ENCODE measurements around the gene RAB7B. TPM values are rescaled to one million over a fixed set of nuclear protein-coding genes. Genes with fewer than 3 reads are reported as not detected.

RAB7B gene
- total RNA-seq, 2 experiments from 2014 or later: not detected

DNA sequence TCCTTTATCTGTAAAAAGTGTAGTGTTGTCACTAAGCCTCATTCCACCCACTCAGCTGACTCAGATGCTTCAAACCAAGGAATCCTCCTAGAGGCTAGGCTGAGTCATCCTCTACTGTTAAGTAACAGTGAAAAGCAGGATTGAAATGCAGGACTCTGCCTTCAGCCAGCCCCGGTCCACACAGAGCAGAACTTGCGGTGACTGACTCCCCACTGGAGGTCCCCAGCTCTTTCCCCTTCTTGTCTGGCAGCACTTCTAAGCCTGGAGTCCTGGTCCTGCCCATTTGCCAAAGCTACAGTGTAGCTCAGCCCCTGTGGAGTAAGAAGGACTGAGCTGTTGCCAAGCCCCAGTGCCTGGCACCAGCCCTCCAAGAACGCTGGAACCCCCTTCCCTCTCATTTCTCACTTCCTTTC is 1.7 kb downstream of the RAB7B start:
- Histone ChIP-seq H4K20me1 (ENCODE audit: insufficient read depth, low read length) (no peaks in the 10 kb centered on the region), H2AFZ (ENCODE audit: low read length) (no peak overlapping the region), H3K79me2 (ENCODE audit: insufficient read depth, low read depth, low read length) (no peaks in the 10 kb centered on the region), H3K4me3 (ENCODE audit: low read depth, low read length, poor library complexity, severe bottlenecking) (no peak overlapping the region), H3K9me3 (ENCODE audit: low read length) (no peaks in the 10 kb centered on the region), H3K4me1 (ENCODE audit: insufficient read depth, low read length, poor library complexity, severe bottlenecking) (no peaks in the 10 kb centered on the region), H3K36me3 (ENCODE audit: insufficient read depth, low read length) (no peaks in the 10 kb centered on the region), H3K9me2 (ENCODE audit: insufficient read depth, low read length) (no peaks in the 10 kb centered on the region), H3K4me2 (ENCODE audit: low read length) (no peak overlapping the region), H3K27ac (ENCODE audit: low read depth, low read length, poor library complexity, severe bottlenecking) (no peak overlapping the region)
- BruUV-seq (replicated peaks): no TSS peak
- TF ChIP-seq EZH2phosphoT487 (IDR thresholded peaks at IDR 0.05; ENCODE audit: borderline replicate concordance, low read depth, low read length): no peak
- TF ChIP-seq, protein P1, sequence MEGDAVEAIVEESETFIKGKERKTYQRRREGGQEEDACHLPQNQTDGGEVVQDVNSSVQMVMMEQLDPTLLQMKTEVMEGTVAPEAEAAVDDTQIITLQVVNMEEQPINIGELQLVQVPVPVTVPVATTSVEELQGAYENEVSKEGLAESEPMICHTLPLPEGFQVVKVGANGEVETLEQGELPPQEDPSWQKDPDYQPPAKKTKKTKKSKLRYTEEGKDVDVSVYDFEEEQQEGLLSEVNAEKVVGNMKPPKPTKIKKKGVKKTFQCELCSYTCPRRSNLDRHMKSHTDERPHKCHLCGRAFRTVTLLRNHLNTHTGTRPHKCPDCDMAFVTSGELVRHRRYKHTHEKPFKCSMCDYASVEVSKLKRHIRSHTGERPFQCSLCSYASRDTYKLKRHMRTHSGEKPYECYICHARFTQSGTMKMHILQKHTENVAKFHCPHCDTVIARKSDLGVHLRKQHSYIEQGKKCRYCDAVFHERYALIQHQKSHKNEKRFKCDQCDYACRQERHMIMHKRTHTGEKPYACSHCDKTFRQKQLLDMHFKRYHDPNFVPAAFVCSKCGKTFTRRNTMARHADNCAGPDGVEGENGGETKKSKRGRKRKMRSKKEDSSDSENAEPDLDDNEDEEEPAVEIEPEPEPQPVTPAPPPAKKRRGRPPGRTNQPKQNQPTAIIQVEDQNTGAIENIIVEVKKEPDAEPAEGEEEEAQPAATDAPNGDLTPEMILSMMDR (conservative IDR thresholded peaks at IDR 0.05; ENCODE audit: low read length): no peak
- POLR2A ChIA-PET: no interaction called here
- no peak for DNase-seq (ENCODE audit: low spot score)
- CTCF ChIA-PET (ENCODE audit: unreplicated experiment): interaction anchor here (0.5 kb wide), 1 partner anchor 14 kb away, joined by 3 read pairs; no protein-coding TSS in a partner anchor
- intact Hi-C loops (cut with micrococcal nuclease; ENCODE audit: unreplicated experiment): no loop called here

- Histone ChIP-seq H3K9me3 (ENCODE audit: low read length) (no peaks in the 10 kb centered on the region), H3K4me2 (ENCODE audit: low read length) (no peak overlapping the region), H2AFZ (ENCODE audit: low read length) (no peak overlapping the region), H3K4me1 (ENCODE audit: insufficient read depth, low read length, poor library complexity, severe bottlenecking) (no peaks in the 10 kb centered on the region), H3K79me2 (ENCODE audit: insufficient read depth, low read depth, low read length) (no peaks in the 10 kb centered on the region), H3K36me3 (ENCODE audit: insufficient read depth, low read length) (no peaks in the 10 kb centered on the region), H3K27ac (ENCODE audit: low read depth, low read length, poor library complexity, severe bottlenecking) (no peak overlapping the region), H3K9me2 (ENCODE audit: insufficient read depth, low read length) (no peaks in the 10 kb centered on the region), H3K4me3 (ENCODE audit: low read depth, low read length, poor library complexity, severe bottlenecking) (no peak overlapping the region), H4K20me1 (ENCODE audit: insufficient read depth, low read length) (no peaks in the 10 kb centered on the region)
- ChIA-PET CTCF (ENCODE audit: unreplicated experiment) (interaction anchor here (0.5 kb wide), 1 partner anchor 180 kb away, joined by 3 read pairs; no protein-coding TSS in a partner anchor), POLR2A (no interaction called here)
- BruUV-seq (replicated peaks): no TSS peak
- no peak for DNase-seq (ENCODE audit: low spot score)
- TF ChIP-seq, protein P1 (conservative IDR thresholded peaks at IDR 0.05; ENCODE audit: low read length): no peak
- TF ChIP-seq EZH2phosphoT487 (IDR thresholded peaks at IDR 0.05; ENCODE audit: borderline replicate concordance, low read depth, low read length): no peak
- intact Hi-C loops (cut with micrococcal nuclease; ENCODE audit: unreplicated experiment): no loop called here
Measured at GRCh38 chr1:206000641-206001339, 2.4 kb downstream of the RAB7B start.
